HepG2 (cell line): Measurements from ENCODE around the gene TNFAIP8L1. TPM values are rescaled to one million over a fixed set of nuclear protein-coding genes. Genes with fewer than 3 reads are reported as not detected.

Source experiments
- AKAP8 ChIP-seq: sonication (generic); formaldehyde crosslinking; IDR thresholded peaks from 2 replicates; pipeline ENCODE4 v1.5.1; 2020; ENCODE audit warnings: mild to moderate bottlenecking, missing genetic modification reagents
- ARHGAP35 ChIP-seq: sonication (generic); formaldehyde crosslinking; IDR thresholded peaks from 2 replicates; pipeline ENCODE4 v1.9.0; 2022; ENCODE audit warnings: mild to moderate bottlenecking, inconsistent platforms, moderate library complexity, missing genetic modification reagents, borderline replicate concordance
- ELF4 ChIP-seq: sonication (generic); formaldehyde crosslinking; IDR thresholded peaks from 2 replicates; pipeline ENCODE4 v1.5.0; 2020; ENCODE audit warnings: missing genetic modification reagents, mild to moderate bottlenecking, moderate library complexity, borderline replicate concordance
- FOXK1 ChIP-seq: sonication (generic); formaldehyde crosslinking; IDR thresholded peaks from 2 replicates; pipeline ENCODE4 v1.4.0; 2020; ENCODE audit warnings: low read depth, missing genetic modification reagents, borderline replicate concordance
- FOXO1 ChIP-seq: sonication (generic); formaldehyde crosslinking; IDR thresholded peaks from 2 replicates; pipeline ENCODE4 v1.4.0; 2020; ENCODE audit warnings: missing genetic modification reagents
- NCOR1 ChIP-seq: fragments of 200-600 bp; sonication (generic); IDR thresholded peaks from 2 replicates; pipeline ENCODE4 v1.7.0; 2017; ENCODE audit warnings: antibody characterized with exemption, low read length, borderline replicate concordance
- PCBP1 ChIP-seq: fragments of 200-400 bp; formaldehyde crosslinking; IDR thresholded peaks from 2 replicates; pipeline ENCODE4 v1.6.1; 2017; ENCODE audit warnings: mild to moderate bottlenecking, low read depth, low read length, borderline replicate concordance
- PHF20 ChIP-seq: sonication (generic); formaldehyde crosslinking; IDR thresholded peaks from 2 replicates; pipeline ENCODE4 v1.5.0; 2020; ENCODE audit warnings: mild to moderate bottlenecking, missing genetic modification reagents
- TARDBP ChIP-seq: sonication (generic); formaldehyde crosslinking; IDR thresholded peaks from 2 replicates; pipeline ENCODE4 v1.8.0; 2022; ENCODE audit warnings: mild to moderate bottlenecking, missing genetic modification reagents
- U2AF2 ChIP-seq: fragments of 200-400 bp; formaldehyde crosslinking; IDR thresholded peaks from 2 replicates; pipeline ENCODE4 v1.6.1; 2017; ENCODE audit warnings: low read depth, mild to moderate bottlenecking, low read length
- ZNF549 ChIP-seq: sonication (generic); formaldehyde crosslinking; IDR thresholded peaks from 2 replicates; pipeline ENCODE4 v1.5.0; 2020; ENCODE audit warnings: missing genetic modification reagents
- polyA plus RNA-seq, 8 experiments: library from polyadenylated mRNA; depleted of rRNA in 3 of 8; stranded (reverse) in 7 of 8; unstranded in 1 of 8; fragments of >200 nt; fragmentation: Illumina TruSeq in 4 of 8; extraction: Trizol in 4 of 8; gene quantifications; 2 replicates each; pipeline versions ENCODE4 v1.2.1 to v1.2.3, GENCODE V29; 2011 to 2016; ENCODE audit warnings: low read depth in 4 of 8, missing spikeins in 1 of 8, mixed read lengths in 1 of 8; ENCODE audit not compliant: insufficient read depth in 1 of 8
- total RNA-seq, 5 experiments: library from RNA; depleted of rRNA; stranded (reverse); fragments of >200 nt; fragmentation: Illumina TruSeq; extraction: Trizol; gene quantifications; 2 replicates each; pipeline ENCODE4 v1.2.3, GENCODE V29; 2016; ENCODE audit warnings: low read depth in 1 of 5
- TF ChIP-seq, protein P1 (sequence below): sonication (generic); formaldehyde crosslinking; IDR thresholded peaks from 2 replicates; pipeline ENCODE4 v1.5.1; 2020; ENCODE audit warnings: mild to moderate bottlenecking, missing genetic modification reagents, borderline replicate concordance
- TF ChIP-seq, protein P2 (sequence below): sonication (generic); formaldehyde crosslinking; conservative IDR thresholded peaks from 2 replicates; pipeline ENCODE4 v1.8.0; 2022; ENCODE audit warnings: low read depth, missing genetic modification reagents
- TF ChIP-seq, protein P3 (sequence below), 2 experiments: sonication (generic) in 1 of 2; formaldehyde crosslinking in 1 of 2; IDR thresholded peaks; 2 replicates each; pipeline versions ENCODE4 v1.4.0 to v1.6.1; 2016 to 2020; ENCODE audit warnings: borderline replicate concordance in 1 of 2, low read depth in 1 of 2, mild to moderate bottlenecking in 1 of 2, missing genetic modification reagents in 1 of 2
- TF ChIP-seq, protein P4 (sequence below): sonication (generic); formaldehyde crosslinking; IDR thresholded peaks from 2 replicates; pipeline ENCODE4 v1.5.0; 2020; ENCODE audit warnings: missing genetic modification reagents, mild to moderate bottlenecking, borderline replicate concordance

TNFAIP8L1 gene
- total and polyA plus RNA-seq, 2 of the 13 experiments (the other 11 are each of a cell fraction or from before 2014, with no cell fraction given): 13.4 to 21.4 TPM

DNA sequence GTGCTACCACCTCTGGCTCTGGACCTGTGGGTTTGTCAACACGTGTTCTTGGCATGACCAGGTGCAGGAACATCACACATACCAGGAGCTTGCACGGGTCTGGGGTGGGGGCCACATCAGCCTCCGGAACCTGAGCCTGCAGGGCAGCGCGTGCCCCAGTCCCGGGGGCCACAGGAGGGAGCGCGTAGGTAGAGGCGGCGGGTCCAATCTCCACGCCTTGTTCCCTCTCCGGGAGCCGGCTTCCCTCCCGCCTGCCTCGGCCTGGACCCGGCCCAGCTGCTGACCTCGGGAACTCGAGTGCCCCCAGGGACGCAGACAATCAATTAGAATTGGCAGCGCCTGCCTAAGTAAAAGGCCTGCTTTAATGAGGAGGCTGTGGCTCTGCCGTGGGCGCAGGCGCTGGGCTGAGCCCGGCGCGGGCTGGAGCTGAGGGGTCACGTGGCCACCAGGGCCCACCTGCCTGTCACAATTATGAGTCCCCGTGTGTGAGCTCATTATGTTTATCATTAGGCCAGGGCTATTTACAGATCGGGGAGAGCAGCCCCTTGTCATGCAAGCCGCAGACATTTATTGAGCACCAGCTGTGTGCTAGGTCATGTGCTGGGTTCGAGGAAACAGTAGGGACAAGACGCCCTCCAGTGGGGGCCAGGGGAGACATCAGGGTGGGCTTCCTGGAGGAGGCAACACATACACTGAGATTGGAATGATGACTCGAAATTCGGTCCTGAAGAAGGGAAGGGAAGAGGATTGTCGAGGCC is 32.2 kb upstream of the TNFAIP8L1 start (continued):
- TF ChIP-seq, protein P1, sequence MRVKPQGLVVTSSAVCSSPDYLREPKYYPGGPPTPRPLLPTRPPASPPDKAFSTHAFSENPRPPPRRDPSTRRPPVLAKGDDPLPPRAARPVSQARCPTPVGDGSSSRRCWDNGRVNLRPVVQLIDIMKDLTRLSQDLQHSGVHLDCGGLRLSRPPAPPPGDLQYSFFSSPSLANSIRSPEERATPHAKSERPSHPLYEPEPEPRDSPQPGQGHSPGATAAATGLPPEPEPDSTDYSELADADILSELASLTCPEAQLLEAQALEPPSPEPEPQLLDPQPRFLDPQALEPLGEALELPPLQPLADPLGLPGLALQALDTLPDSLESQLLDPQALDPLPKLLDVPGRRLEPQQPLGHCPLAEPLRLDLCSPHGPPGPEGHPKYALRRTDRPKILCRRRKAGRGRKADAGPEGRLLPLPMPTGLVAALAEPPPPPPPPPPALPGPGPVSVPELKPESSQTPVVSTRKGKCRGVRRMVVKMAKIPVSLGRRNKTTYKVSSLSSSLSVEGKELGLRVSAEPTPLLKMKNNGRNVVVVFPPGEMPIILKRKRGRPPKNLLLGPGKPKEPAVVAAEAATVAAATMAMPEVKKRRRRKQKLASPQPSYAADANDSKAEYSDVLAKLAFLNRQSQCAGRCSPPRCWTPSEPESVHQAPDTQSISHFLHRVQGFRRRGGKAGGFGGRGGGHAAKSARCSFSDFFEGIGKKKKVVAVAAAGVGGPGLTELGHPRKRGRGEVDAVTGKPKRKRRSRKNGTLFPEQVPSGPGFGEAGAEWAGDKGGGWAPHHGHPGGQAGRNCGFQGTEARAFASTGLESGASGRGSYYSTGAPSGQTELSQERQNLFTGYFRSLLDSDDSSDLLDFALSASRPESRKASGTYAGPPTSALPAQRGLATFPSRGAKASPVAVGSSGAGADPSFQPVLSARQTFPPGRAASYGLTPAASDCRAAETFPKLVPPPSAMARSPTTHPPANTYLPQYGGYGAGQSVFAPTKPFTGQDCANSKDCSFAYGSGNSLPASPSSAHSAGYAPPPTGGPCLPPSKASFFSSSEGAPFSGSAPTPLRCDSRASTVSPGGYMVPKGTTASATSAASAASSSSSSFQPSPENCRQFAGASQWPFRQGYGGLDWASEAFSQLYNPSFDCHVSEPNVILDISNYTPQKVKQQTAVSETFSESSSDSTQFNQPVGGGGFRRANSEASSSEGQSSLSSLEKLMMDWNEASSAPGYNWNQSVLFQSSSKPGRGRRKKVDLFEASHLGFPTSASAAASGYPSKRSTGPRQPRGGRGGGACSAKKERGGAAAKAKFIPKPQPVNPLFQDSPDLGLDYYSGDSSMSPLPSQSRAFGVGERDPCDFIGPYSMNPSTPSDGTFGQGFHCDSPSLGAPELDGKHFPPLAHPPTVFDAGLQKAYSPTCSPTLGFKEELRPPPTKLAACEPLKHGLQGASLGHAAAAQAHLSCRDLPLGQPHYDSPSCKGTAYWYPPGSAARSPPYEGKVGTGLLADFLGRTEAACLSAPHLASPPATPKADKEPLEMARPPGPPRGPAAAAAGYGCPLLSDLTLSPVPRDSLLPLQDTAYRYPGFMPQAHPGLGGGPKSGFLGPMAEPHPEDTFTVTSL (CRISPR knock-in tag): no peak
- TF ChIP-seq, protein P2, sequence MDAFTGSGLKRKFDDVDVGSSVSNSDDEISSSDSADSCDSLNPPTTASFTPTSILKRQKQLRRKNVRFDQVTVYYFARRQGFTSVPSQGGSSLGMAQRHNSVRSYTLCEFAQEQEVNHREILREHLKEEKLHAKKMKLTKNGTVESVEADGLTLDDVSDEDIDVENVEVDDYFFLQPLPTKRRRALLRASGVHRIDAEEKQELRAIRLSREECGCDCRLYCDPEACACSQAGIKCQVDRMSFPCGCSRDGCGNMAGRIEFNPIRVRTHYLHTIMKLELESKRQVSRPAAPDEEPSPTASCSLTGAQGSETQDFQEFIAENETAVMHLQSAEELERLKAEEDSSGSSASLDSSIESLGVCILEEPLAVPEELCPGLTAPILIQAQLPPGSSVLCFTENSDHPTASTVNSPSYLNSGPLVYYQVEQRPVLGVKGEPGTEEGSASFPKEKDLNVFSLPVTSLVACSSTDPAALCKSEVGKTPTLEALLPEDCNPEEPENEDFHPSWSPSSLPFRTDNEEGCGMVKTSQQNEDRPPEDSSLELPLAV (CRISPR knock-in tag): no peak
- TF ChIP-seq, protein P3, sequence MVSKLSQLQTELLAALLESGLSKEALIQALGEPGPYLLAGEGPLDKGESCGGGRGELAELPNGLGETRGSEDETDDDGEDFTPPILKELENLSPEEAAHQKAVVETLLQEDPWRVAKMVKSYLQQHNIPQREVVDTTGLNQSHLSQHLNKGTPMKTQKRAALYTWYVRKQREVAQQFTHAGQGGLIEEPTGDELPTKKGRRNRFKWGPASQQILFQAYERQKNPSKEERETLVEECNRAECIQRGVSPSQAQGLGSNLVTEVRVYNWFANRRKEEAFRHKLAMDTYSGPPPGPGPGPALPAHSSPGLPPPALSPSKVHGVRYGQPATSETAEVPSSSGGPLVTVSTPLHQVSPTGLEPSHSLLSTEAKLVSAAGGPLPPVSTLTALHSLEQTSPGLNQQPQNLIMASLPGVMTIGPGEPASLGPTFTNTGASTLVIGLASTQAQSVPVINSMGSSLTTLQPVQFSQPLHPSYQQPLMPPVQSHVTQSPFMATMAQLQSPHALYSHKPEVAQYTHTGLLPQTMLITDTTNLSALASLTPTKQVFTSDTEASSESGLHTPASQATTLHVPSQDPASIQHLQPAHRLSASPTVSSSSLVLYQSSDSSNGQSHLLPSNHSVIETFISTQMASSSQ (IDR thresholded peaks at IDR 0.05; ENCODE audit: low read depth): no peak
- TF ChIP-seq, protein P3 (CRISPR knock-in tag; IDR thresholded peaks at IDR 0.05; ENCODE audit: borderline replicate concordance): no peak
- no peak for TF ChIP-seq ZNF549 (CRISPR knock-in tag)
- TF ChIP-seq AKAP8 (CRISPR knock-in tag): no peak
- no peak for TF ChIP-seq FOXK1 (CRISPR knock-in tag)
- no peak; the same call in 1 of the 2 replicates for TF ChIP-seq TARDBP (CRISPR knock-in tag)
- TF ChIP-seq FOXO1 (CRISPR knock-in tag): no peak
- no peak for TF ChIP-seq NCOR1
- peak; percentile 59; the same call in 1 of the 2 replicates for TF ChIP-seq ARHGAP35 (CRISPR knock-in tag)
- no peak for TF ChIP-seq PCBP1
- TF ChIP-seq U2AF2: no peak
- TF ChIP-seq PHF20 (CRISPR knock-in tag): no peak
- no peak for TF ChIP-seq ELF4 (CRISPR knock-in tag)
- TF ChIP-seq, protein P4, sequence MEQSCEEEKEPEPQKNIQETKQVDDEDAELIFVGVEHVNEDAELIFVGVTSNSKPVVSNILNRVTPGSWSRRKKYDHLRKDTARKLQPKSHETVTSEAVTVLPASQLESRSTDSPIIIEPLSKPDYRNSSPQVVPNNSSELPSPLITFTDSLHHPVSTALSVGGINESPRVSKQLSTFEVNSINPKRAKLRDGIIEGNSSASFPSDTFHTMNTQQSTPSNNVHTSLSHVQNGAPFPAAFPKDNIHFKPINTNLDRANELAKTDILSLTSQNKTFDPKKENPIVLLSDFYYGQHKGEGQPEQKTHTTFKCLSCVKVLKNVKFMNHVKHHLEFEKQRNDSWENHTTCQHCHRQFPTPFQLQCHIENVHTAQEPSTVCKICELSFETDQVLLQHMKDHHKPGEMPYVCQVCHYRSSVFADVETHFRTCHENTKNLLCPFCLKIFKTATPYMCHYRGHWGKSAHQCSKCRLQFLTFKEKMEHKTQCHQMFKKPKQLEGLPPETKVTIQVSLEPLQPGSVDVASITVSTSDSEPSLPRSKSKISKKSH (CRISPR knock-in tag): no peak
